Stimulated activated naive CD8-positive, alpha-beta T cell treated with anti-CD3 and anti-CD28 coated beads, Interleukin-15, Interleukin-2, amounts not matched to agents 100 U/mL and 50 U/mL, for 24 hours (primary cell): Measurements from ENCODE around the gene B3GNT3.
A peak's percentile ranks its signal among the peaks of the same experiment; 100 is the strongest.

Source experiments
- ATAC-seq: fragments of 150-1000 bp; cut with Tn5 transposase; one replicate; pipeline ENCODE4 v1.10.0; 2021
- DNase-seq: peaks from one replicate; pipeline ENCODE4 v3.0.0; 2021

Gene B3GNT3

GRCh38 chr19:17832443-17833208 is 37.7 kb downstream of the B3GNT3 start:
- ATAC-seq (no peak), DNase-seq (no peak)

GRCh38 chr19:17834350-17835181 is 39.6 kb downstream of the B3GNT3 start:
- ATAC-seq = no peak
- DNase-seq = no peak

GRCh38 chr19:17835182-17836006 is 40.5 kb downstream of the B3GNT3 start:
- ATAC-seq (no peak), DNase-seq (no peak)

- DNase-seq (no peak), ATAC-seq (no peak)
Measured at GRCh38 chr19:17836530-17836929, 41.6 kb downstream of the B3GNT3 start.

GRCh38 chr19:17837972-17838371 is 43.0 kb downstream of the B3GNT3 start:
- no peak for DNase-seq
- ATAC-seq = no peak

- ATAC-seq = no peak
- no peak for DNase-seq
Measured at GRCh38 chr19:17840019-17840418, 45.1 kb downstream of the B3GNT3 start.

- no peak for DNase-seq
- no peak for ATAC-seq
Measured at GRCh38 chr19:17841371-17841809, 46.5 kb downstream of the B3GNT3 start.

- ATAC-seq (peak; percentile 66), DNase-seq (peak; percentile 82)
Measured at GRCh38 chr19:17841810-17842662, 47.1 kb downstream of the B3GNT3 start.

- ATAC-seq (no peak), DNase-seq (no peak)
Measured at GRCh38 chr19:17842663-17843291, 47.8 kb downstream of the B3GNT3 start.

- DNase-seq = no peak
Measured at GRCh38 chr19:17843292-17843827, 48.4 kb downstream of the B3GNT3 start.

GRCh38 chr19:17843908-17844490 is 49.1 kb downstream of the B3GNT3 start:
- no peak for ATAC-seq
- no peak for DNase-seq

More at GRCh38 chr19:17843292-17843827, 48.4 kb downstream of the B3GNT3 start:
- ATAC-seq = no peak

GRCh38 chr19:17846146-17846545 is 51.2 kb downstream of the B3GNT3 start:
- DNase-seq (no peak), ATAC-seq (no peak)

GRCh38 chr19:17847538-17848366 is 52.8 kb downstream of the B3GNT3 start, which contains the start of gene JAK3:
Gene JAK3 (minus strand): TSS chr19:17847982. CDS start chr19:17844417, 3,565 bp downstream.
- ATAC-seq (peak; percentile 91), DNase-seq (peak; percentile 92)

GRCh38 chr19:17848595-17849292 is 53.8 kb downstream of the B3GNT3 start:
- no peak for DNase-seq
- ATAC-seq = no peak

- DNase-seq (no peak), ATAC-seq (no peak)
Measured at GRCh38 chr19:17854061-17854460, 59.1 kb downstream of the B3GNT3 start.

GRCh38 chr19:17855280-17856152 is 60.6 kb downstream of the B3GNT3 start:
- ATAC-seq (peak; percentile 28), DNase-seq (peak; percentile 96)

- DNase-seq (peak; percentile 97), ATAC-seq (peak; percentile 96)
Measured at GRCh38 chr19:17859533-17860330, 64.8 kb downstream of the B3GNT3 start, which contains the start of gene RPL18A. Gene RPL18A (plus strand): TSS chr19:17859910. CDS start chr19:17859957, 47 bp downstream.
